Lower leg skin (tissue), 4 donors: ENCODE data around the gene ZNF737. TPM values are rescaled to one million over a fixed set of nuclear protein-coding genes. Genes with fewer than 3 reads are reported as not detected.
A peak's percentile ranks its signal among the peaks of the same experiment; 100 is the strongest.
"Not testable (repeated sequence)": the region's sequence is repeated elsewhere in the genome, so short reads cannot be mapped to it uniquely, and the experiment has no call there.

Source experiments
- DNase-seq, 2 donors: peaks; one replicate each; pipeline ENCODE4 v3.0.0-alpha.2; 2019; ENCODE audit warnings: low spot score in 2 of 2
- H3K4me3 ChIP-seq: fragments of 200-600 bp; sonication (generic); 2 replicates; pipeline ENCODE4 v1.5.1; 2017; ENCODE audit warnings: mild to moderate bottlenecking, low read depth; ENCODE audit not compliant: poor library complexity, severe bottlenecking
- CTCF ChIP-seq, 3 donors: fragments of 450-650 bp; IDR thresholded peaks; one replicate each; pipeline ENCODE4 v1.5.1; 2016; ENCODE audit warnings: antibody characterized with exemption in 3 of 3, mild to moderate bottlenecking in 3 of 3, moderate library complexity in 2 of 3
- POLR2A ChIP-seq, 2 donors: fragments of 450-650 bp; IDR thresholded peaks; one replicate each; pipeline ENCODE4 v1.6.1; 2016 to 2017; ENCODE audit warnings: antibody characterized with exemption in 2 of 2, mild to moderate bottlenecking in 1 of 2, moderate library complexity in 1 of 2
- WGBS, 2 donors: methylation state at CpG; one replicate each; pipeline ENCODE4 v1.1.5; 2018; 5-methylcytosine and 5-hydroxymethylcytosine counted together
- intact Hi-C: fragments of 100-400 bp; cut with DNase I; formaldehyde crosslinking; loops from one replicate; pipeline ENCODE4 v1.15.0; 2023; ENCODE audit warnings: low total_unique reads
- total RNA-seq, 4 donors: library from RNA; depleted of rRNA; stranded (reverse); fragments of >200 nt; gene quantifications; one replicate each; pipeline ENCODE4 v1.1.0, GENCODE V29; 2016

The ZNF737 gene
- 10 to 100 TPM in 3 of 4 donors, 1 to 10 TPM in 1; 7.4 to 16.1 (median 12.9) TPM for total RNA-seq

- intact Hi-C loops: no loop called here
- WGBS, 2 donors: 0% methylated on average over 20 to 26 of the region's 28 CpGs
- peak within 1 kb of the TSS; percentile 41 for H3K4me3 ChIP-seq
- TF ChIP-seq CTCF (IDR thresholded peaks at IDR 0.05) (no peak), POLR2A (IDR thresholded peaks at IDR 0.05) (no peak)
- DNase-seq: peak; percentile 94 to 99
These were observed at the start of gene ZNF737 for GRCh38 chr19:20565321-20566018. Gene ZNF737 (minus strand): TSS chr19:20565781. CDS start chr19:20565640, 141 bp downstream.

- H3K4me3 ChIP-seq, intact Hi-C loops, DNase-seq: not testable (repeated sequence)
- WGBS, 2 donors: 83 to 87% methylated on average over 4 of the region's 4 CpGs
These were observed 49.4 kb upstream of the ZNF737 start for GRCh38 chr19:20614971-20615370.

- no peak for TF ChIP-seq CTCF (IDR thresholded peaks at IDR 0.05)
- no peak for TF ChIP-seq POLR2A (IDR thresholded peaks at IDR 0.05)
- WGBS, 2 donors: 40 to 60% methylated on average over 5 of the region's 5 CpGs
- no peak overlapping the region for H3K4me3 ChIP-seq
- intact Hi-C loops: no loop called here
- no peak for DNase-seq
These were observed 47.2 kb upstream of the ZNF737 start for GRCh38 chr19:20612711-20613316.

- DNase-seq: no peak
- 83 to 89% methylated on average over 6 of the region's 6 CpGs for WGBS, 2 donors
- intact Hi-C loops: no loop called here
- no peak overlapping the region for H3K4me3 ChIP-seq
- TF ChIP-seq CTCF (IDR thresholded peaks at IDR 0.05) (no peak), POLR2A (IDR thresholded peaks at IDR 0.05) (no peak)
These were observed 46.3 kb upstream of the ZNF737 start for GRCh38 chr19:20611866-20612265.

GRCh38 chr19:20607943-20608342, 42.4 kb upstream of the ZNF737 start:
- 87 to 96% methylated on average over 1 of the region's 1 CpG for WGBS, 2 donors
- H3K4me3 ChIP-seq: no peak overlapping the region
- TF ChIP-seq POLR2A (IDR thresholded peaks at IDR 0.05) (no peak), CTCF (IDR thresholded peaks at IDR 0.05) (no peak)
- DNase-seq: no peak
- intact Hi-C loops: no loop called here

GRCh38 chr19:20558571-20558970, 7.0 kb downstream of the ZNF737 start:
- TF ChIP-seq POLR2A (IDR thresholded peaks at IDR 0.05): no peak
- TF ChIP-seq CTCF (IDR thresholded peaks at IDR 0.05): no peak
- no peak for DNase-seq
- H3K4me3 ChIP-seq: no peak overlapping the region
- intact Hi-C loops: no loop called here
